Fibroblast of the aortic adventitia (primary cell): ENCODE measurements around the gene TTC4. TPM values are rescaled to one million over a fixed set of nuclear protein-coding genes. Genes with fewer than 3 reads are reported as not detected.

ENCODE experiments used
- DNase-seq: peaks from one replicate; pipeline ENCODE4 v3.0.0-alpha.2; 2010; ENCODE audit warnings: low read depth
- H3K4me3 ChIP-seq: 2 replicates; pipeline ENCODE4 v1.5.1; 2011; ENCODE audit warnings: low read depth, mild to moderate bottlenecking, control low read depth, low read length, moderate library complexity
- total RNA-seq: library from RNA; depleted of rRNA; stranded (reverse); fragments of >200 nt; gene quantifications from 2 replicates; pipeline ENCODE4 v1.2.3, GENCODE V29; 2012; ENCODE audit warnings: low replicate concordance
- TF ChIP-seq, protein P1 (sequence below): IDR thresholded peaks from 2 replicates; pipeline ENCODE4 v1.5.1; 2011; ENCODE audit warnings: mild to moderate bottlenecking, low read length, control low read depth, inconsistent platforms; ENCODE audit not compliant: insufficient read depth

TTC4 gene, protein sequence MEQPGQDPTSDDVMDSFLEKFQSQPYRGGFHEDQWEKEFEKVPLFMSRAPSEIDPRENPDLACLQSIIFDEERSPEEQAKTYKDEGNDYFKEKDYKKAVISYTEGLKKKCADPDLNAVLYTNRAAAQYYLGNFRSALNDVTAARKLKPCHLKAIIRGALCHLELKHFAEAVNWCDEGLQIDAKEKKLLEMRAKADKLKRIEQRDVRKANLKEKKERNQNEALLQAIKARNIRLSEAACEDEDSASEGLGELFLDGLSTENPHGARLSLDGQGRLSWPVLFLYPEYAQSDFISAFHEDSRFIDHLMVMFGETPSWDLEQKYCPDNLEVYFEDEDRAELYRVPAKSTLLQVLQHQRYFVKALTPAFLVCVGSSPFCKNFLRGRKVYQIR
- total RNA-seq, result 19.3 and 28.0 TPM in 2 replicates

DNA sequence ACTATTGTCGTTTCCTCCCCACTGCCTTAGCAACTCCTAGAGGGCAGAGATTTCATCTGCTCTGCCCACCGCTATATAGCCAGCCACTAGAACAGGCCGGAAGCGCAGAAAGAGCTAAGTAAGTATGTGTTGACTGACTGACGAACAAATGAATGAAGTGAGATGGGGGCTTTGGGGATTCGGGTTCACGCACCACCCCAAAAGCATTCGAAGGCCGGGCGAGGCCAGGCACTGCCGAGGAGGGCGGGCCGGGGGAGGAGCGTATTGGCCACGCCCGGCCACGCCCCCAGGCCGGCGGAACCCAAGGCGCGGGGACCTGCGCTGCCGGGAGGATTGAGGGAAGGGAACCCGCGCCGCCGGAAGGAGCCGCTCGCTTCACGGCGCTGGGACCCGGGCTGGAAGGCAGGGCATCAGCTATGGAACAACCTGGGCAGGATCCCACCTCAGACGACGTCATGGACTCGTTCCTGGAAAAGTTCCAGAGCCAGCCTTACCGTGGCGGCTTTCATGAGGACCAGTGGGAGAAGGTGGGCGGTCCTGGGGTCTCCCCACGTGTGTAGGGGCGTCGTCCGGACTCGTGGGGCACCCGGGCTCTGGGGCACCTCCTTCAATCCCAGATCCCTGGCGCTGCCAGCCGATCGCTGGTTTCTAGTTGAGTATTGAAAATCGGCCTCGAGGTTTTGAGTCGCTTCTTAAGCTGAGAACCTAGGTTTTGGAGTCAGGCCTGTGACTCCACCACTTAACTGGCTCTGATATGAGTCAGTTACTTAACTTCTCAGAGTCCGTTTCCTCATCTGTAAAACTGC, at the start of gene TTC4:
Gene TTC4 (plus strand): TSS at position 369 of the 806 bp plus-strand sequence. CDS start 48 bp downstream, at position 417.
- H3K4me3 ChIP-seq, result peak within 1 kb of the TSS; percentile 95
- DNase-seq, result peak; percentile 74
- TF ChIP-seq, protein P1, sequence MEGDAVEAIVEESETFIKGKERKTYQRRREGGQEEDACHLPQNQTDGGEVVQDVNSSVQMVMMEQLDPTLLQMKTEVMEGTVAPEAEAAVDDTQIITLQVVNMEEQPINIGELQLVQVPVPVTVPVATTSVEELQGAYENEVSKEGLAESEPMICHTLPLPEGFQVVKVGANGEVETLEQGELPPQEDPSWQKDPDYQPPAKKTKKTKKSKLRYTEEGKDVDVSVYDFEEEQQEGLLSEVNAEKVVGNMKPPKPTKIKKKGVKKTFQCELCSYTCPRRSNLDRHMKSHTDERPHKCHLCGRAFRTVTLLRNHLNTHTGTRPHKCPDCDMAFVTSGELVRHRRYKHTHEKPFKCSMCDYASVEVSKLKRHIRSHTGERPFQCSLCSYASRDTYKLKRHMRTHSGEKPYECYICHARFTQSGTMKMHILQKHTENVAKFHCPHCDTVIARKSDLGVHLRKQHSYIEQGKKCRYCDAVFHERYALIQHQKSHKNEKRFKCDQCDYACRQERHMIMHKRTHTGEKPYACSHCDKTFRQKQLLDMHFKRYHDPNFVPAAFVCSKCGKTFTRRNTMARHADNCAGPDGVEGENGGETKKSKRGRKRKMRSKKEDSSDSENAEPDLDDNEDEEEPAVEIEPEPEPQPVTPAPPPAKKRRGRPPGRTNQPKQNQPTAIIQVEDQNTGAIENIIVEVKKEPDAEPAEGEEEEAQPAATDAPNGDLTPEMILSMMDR, result no peak

DNA sequence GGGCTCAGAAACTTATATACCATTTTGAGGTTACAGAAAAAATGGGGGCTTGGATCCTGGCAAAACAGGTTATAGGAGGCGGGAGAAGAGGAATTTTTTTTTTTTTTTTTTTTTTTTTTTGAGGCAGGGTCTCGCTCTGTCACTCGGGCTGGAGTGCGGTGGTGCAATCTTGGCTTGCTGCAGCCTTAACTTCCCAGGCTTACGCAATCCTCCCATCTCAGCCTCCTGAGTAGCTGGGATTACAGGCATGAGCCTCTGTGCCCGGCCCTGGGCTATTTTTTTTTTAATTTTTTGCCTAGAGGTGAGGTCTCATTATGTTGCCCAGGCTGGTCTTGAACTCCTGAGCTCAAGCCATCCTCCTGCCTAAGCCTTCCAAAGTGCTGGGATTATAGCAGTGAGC, 49.3 kb upstream of the TTC4 start:
- TF ChIP-seq, protein P1, result no peak
- no peak for DNase-seq
- H3K4me3 ChIP-seq, result no peak overlapping the region

DNA sequence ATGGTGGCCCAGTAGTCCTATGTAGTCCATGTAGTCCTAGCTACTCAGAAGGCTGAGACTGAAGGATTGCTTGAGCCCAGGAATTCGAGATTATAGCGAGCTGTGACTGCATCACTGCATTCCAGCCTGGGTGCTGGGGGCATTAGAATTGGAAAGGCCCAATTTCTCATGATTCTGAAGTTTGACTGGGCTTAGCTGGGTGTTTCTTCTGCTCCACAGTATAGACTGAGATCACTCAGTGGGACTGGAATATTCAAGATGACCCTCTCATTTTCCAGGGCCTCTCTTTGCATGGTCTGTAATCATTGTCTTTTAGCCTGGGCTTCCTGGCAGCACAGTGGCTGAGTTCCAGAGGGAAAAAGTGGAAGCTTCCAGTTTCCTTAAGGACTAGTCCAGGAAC, 47.9 kb upstream of the TTC4 start:
- H3K4me3 ChIP-seq, result no peak overlapping the region
- DNase-seq, result no peak
- TF ChIP-seq, protein P1, result no peak

DNA sequence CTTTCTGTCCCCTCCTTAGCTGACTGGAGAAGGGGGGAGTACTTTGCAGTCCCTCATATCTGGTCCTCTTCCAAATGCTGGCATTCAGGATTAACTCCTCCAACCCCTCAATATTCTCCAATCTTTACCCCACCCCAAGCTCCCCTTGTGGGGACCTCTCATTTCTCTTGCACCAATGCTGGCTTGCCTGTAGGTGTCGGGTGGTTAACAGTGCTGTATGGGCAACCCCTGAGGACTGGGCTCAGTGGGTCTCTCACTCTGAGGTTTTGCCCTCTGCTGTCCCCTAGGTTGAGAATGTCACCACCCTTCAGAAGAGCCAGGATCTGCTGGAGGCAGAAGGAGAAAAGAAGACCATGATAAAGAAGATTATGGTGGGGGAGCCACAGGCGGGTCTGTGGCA, 47.1 kb upstream of the TTC4 start:
- TF ChIP-seq, protein P1, result no peak
- DNase-seq, result no peak
- H3K4me3 ChIP-seq, result no peak overlapping the region

DNA sequence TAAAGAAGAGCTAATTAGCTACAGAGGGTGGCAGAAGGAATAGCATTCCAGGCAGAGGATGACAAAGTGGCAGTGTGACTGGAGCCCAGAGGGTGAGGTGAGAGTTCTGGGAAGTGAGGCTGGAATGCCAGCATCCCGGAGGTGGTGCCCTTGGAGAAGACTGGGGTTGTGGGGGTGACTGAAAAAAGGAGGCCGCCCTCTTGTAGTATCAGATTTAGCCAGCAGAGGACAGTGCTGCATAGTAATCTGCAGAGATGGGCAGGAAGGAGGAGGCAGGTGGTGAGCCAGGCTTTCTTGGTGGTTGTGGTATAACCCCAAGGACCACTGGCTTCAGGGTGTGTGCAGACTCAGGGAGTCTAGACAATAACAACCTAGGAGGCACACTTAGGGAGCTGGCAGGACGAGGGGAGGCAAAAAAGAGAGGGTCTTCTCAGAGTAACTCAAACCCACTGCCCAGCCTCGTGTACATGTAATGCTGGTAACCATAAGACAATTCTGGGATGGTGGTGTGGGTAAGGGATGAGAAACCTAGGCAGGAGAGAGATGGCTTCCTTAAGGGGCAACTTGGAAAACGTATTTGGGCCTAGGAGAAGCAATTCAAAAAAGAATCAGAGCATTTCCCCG, 43.6 kb upstream of the TTC4 start:
- DNase-seq, result peak; percentile 58

More for the DNA sequence above, 43.6 kb upstream of the TTC4 start:
- H3K4me3 ChIP-seq, result no peak overlapping the region
- TF ChIP-seq, protein P1, result peak; percentile 97
